GM12878 (cell line): Measurements from ENCODE around the gene GP9. TPM values are rescaled to one million over a fixed set of nuclear protein-coding genes. Genes with fewer than 3 reads are reported as not detected.

Experiments
- ATAC-seq: fragments of 200-7000 bp; cut with Tn5 transposase; 3 replicates; pipeline ENCODE4 v1.9.1; 2020; ENCODE audit warnings: mild to moderate bottlenecking, moderate library complexity
- BruUV-seq: library from RNA; stranded (reverse); fragments of 400-500 nt; replicated peaks from 2 replicates; lab custom pipeline; 2021; lab: Mats Ljungman, UMichigan
- CTCF ChIA-PET: fragments of 300-600 bp; sonication (Branson Sonifier 250); formaldehyde crosslinking; extraction: SDS; loops from one replicate; lab custom pipeline; 2021; ENCODE audit warnings: inconsistent platforms; lab: Yijun Ruan, JAX
- POLR2A ChIA-PET: fragments of 350-600 bp; formaldehyde crosslinking; extraction: SDS; loops from one replicate; lab custom pipeline; 2021; ENCODE audit warnings: inconsistent platforms; lab: Charles Lee
- RAD21 ChIA-PET: fragments of 300-600 bp; sonication (Branson Sonifier 250); formaldehyde crosslinking; loops from one replicate; lab custom pipeline; 2023; ENCODE audit warnings: antibody characterized with exemption; ENCODE audit not compliant: unreplicated experiment; lab: Charles Lee
- SMC1A ChIA-PET: fragments of 300-600 bp; sonication (Branson Sonifier 250); formaldehyde crosslinking; loops from one replicate; lab custom pipeline; 2023; ENCODE audit not compliant: unreplicated experiment, uncharacterized antibody; lab: Charles Lee
- DNase-seq: peaks from one replicate; pipeline ENCODE4 v3.0.0-alpha.2; 2011; ENCODE audit warnings: low read depth, low spot score
- FAIRE-seq: peaks from 3 replicates; lab custom pipeline; 2011; peaks lifted over from hg19 to GRCh38; lab: Jason Lieb, UNC
- H2AFZ ChIP-seq: 2 replicates; pipeline ENCODE4 v1.6.0; 2011; ENCODE audit warnings: low read depth, low read length, control low read depth; ENCODE audit not compliant: control insufficient read depth
- H3K27ac ChIP-seq: 2 replicates; pipeline ENCODE4 v1.5.1; 2011; ENCODE audit warnings: control low read depth; ENCODE audit not compliant: control insufficient read depth, insufficient read depth
- H3K27me3 ChIP-seq, 2 experiments: replicated peaks in 1 of 2; 2 replicates each; pipeline versions ENCODE4 v1.6.0 to v1.6.1; 2011; ENCODE audit warnings: low read length in 1 of 2; ENCODE audit not compliant: control insufficient read depth in 2 of 2, insufficient read depth in 2 of 2
- H3K36me3 ChIP-seq, 2 experiments: 2 replicates each; pipeline ENCODE4 v1.5.1; 2011; ENCODE audit warnings: low read length in 1 of 2; ENCODE audit not compliant: control insufficient read depth in 2 of 2, insufficient read depth in 2 of 2
- H3K4me1 ChIP-seq: 2 replicates; pipeline ENCODE4 v1.6.1; 2011; ENCODE audit warnings: mild to moderate bottlenecking, low read length, moderate library complexity, mixed read lengths; ENCODE audit not compliant: control insufficient read depth, insufficient read depth
- H3K4me2 ChIP-seq: 2 replicates; pipeline ENCODE4 v1.6.0; 2011; ENCODE audit warnings: control low read depth; ENCODE audit not compliant: control insufficient read depth, insufficient read depth
- H3K4me3 ChIP-seq: fragments of 200-600 bp; sonication (generic); 2 replicates; pipeline ENCODE4 v1.5.1; 2016
- H3K79me2 ChIP-seq: 2 replicates; pipeline ENCODE4 v1.6.0; 2011; ENCODE audit warnings: low read length; ENCODE audit not compliant: control insufficient read depth, insufficient read depth
- H3K9ac ChIP-seq: 2 replicates; pipeline ENCODE4 v1.8.0; 2011; ENCODE audit warnings: low read length, control low read depth, mixed read lengths; ENCODE audit not compliant: control insufficient read depth, insufficient read depth
- H3K9me3 ChIP-seq: replicated peaks from 3 replicates; pipeline ENCODE4 v1.5.1; 2011; ENCODE audit warnings: mild to moderate bottlenecking, low read length; ENCODE audit not compliant: control insufficient read depth, insufficient read depth
- H4K20me1 ChIP-seq: 2 replicates; pipeline ENCODE4 v1.6.0; 2011; ENCODE audit not compliant: control insufficient read depth, insufficient read depth
- CHD2 ChIP-seq: IDR thresholded peaks from 2 replicates; pipeline ENCODE4 v1.6.1; 2011; ENCODE audit warnings: low read depth, low read length, improper control_type of control experiment, borderline replicate concordance
- JUNB ChIP-seq: IDR thresholded peaks from 2 replicates; pipeline ENCODE4 v1.6.1; 2016; ENCODE audit warnings: antibody characterized with exemption, mild to moderate bottlenecking
- KDM1A ChIP-seq: fragments of 200-600 bp; sonication (generic); IDR thresholded peaks from 2 replicates; pipeline ENCODE4 v1.6.1; 2016; ENCODE audit warnings: borderline replicate concordance
- KLF5 ChIP-seq: fragments of 450-650 bp; IDR thresholded peaks from 2 replicates; pipeline ENCODE4 v1.6.1; 2014; ENCODE audit warnings: mild to moderate bottlenecking; ENCODE audit not compliant: partially characterized antibody
- LARP7 ChIP-seq: fragments of 450-650 bp; IDR thresholded peaks from 2 replicates; pipeline ENCODE4 v1.6.1; 2017; ENCODE audit warnings: mild to moderate bottlenecking
- MYC ChIP-seq: IDR thresholded peaks from 2 replicates; pipeline ENCODE4 v1.6.1; 2011; ENCODE audit warnings: mild to moderate bottlenecking, low read length, moderate library complexity, inconsistent platforms; ENCODE audit not compliant: insufficient read depth, insufficient replicate concordance, insufficient read length, severe bottlenecking
- PAX8 ChIP-seq: fragments of 450-650 bp; IDR thresholded peaks from 2 replicates; pipeline ENCODE4 v1.6.1; 2017; ENCODE audit warnings: mild to moderate bottlenecking, moderate library complexity
- PKNOX1 ChIP-seq: fragments of 450-650 bp; IDR thresholded peaks from 2 replicates; pipeline ENCODE4 v1.6.1; 2016; ENCODE audit warnings: mild to moderate bottlenecking
- YY1 ChIP-seq: IDR thresholded peaks from 2 replicates; pipeline ENCODE4 v1.6.1; 2011; ENCODE audit warnings: low read depth, mild to moderate bottlenecking, low read length
- WGBS: methylation state at CpG from one replicate; pipeline ENCODE4 v1.1.6; 2016; ENCODE audit warnings: low lambda C conversion rate; ENCODE audit not compliant: insufficient replicate concordance, insufficient coverage; ENCODE audit errors: missing lambda C conversion rate; 5-methylcytosine and 5-hydroxymethylcytosine counted together
- in situ Hi-C: fragments of 300-500 bp; cut with MboI; formaldehyde crosslinking; loops from 9 replicates; pipeline ENCODE4 v1.14.3; 2018; ENCODE audit warnings: mixed read lengths
- intact Hi-C: fragments of 100-400 bp; cut with micrococcal nuclease; formaldehyde crosslinking; loops from one replicate; pipeline ENCODE4 v1.14.2; 2022; ENCODE audit not compliant: unreplicated experiment
- polyA plus RNA-seq, 11 experiments: library from polyadenylated mRNA; depleted of rRNA in 4 of 11; unstranded in 6 of 11; stranded (reverse) in 5 of 11; fragments of >200 nt; fragmentation: Nextera tagmentation in 4 of 11; fragmentation: Illumina TruSeq in 1 of 11; extraction: Ambion mirVana in 4 of 11; extraction: Trizol in 1 of 11; gene quantifications; 1 replicate in 1 of 11; 2 replicates in 10 of 11; pipeline versions ENCODE4 v1.2.1 to v1.2.3, GENCODE V29; 2011 to 2016; ENCODE audit warnings: inconsistent platforms in 2 of 11, missing spikeins in 2 of 11, low read depth in 1 of 11
- total RNA-seq, 4 experiments: library from RNA; depleted of rRNA in 3 of 4; stranded (reverse); fragments of >200 nt in 3 of 4; fragmentation: Illumina TruSeq in 1 of 4; extraction: Trizol in 1 of 4; gene quantifications; 2 replicates each; pipeline versions ENCODE4 v1.2.1 to v1.2.3, GENCODE V29; 2013 to 2021

GP9 gene
- total and polyA plus RNA-seq, 10 of the 15 experiments (the other 5 are each of a cell fraction or from before 2014, with no cell fraction given) = 0.15 TPM; not detected in 9

GRCh38 chr3:129030611-129031010, 30.0 kb upstream of the GP9 start:
- FAIRE-seq (no peak), DNase-seq (no peak), ATAC-seq (no peak)
- no peaks in the 10 kb centered on the region; the same call in 2 of the 3 replicates for H3K9me3 ChIP-seq
- H3K4me2 ChIP-seq = no peak overlapping the region
- H3K4me1 ChIP-seq = peaks cover 5% of the 10 kb centered on the region
- H3K36me3 ChIP-seq = no peaks in the 10 kb centered on the region
- CTCF ChIA-PET = interaction anchor here (0.9 to 2.0 kb wide), 4 partner anchors 14 to 215 kb away, joined by 6 to 10 read pairs (median 6); no protein-coding TSS in a partner anchor
- H4K20me1 ChIP-seq = no peaks in the 10 kb centered on the region
- no peak overlapping the region for H3K27ac ChIP-seq
- no peaks in the 10 kb centered on the region; a peak in 1 of 4 replicates for H3K27me3 ChIP-seq
- in situ Hi-C loops = no loop called here
- H3K9ac ChIP-seq = no peak overlapping the region
- H2AFZ ChIP-seq = no peak overlapping the region
- no TSS peak for BruUV-seq
- no peak for TF ChIP-seq PAX8
- TF ChIP-seq LARP7 = no peak
- no peak for TF ChIP-seq YY1
- no peak for TF ChIP-seq KDM1A
- no peak for TF ChIP-seq KLF5
- TF ChIP-seq CHD2 = no peak
- TF ChIP-seq MYC = no peak
- no peak for TF ChIP-seq JUNB
- no peak for TF ChIP-seq PKNOX1
- H3K4me3 ChIP-seq = no peak overlapping the region
- 62% methylated on average over 3 of the region's 4 CpGs for WGBS
- SMC1A ChIA-PET = interaction anchor here (0.7 to 1.2 kb wide), 4 partner anchors 9 to 166 kb away, joined by 3 to 4 read pairs (median 3); no protein-coding TSS in a partner anchor
- POLR2A ChIA-PET = no interaction called here
- RAD21 ChIA-PET = interaction anchor here (2.0 kb wide), 1 partner anchor 23 kb away, joined by 6 read pairs; no protein-coding TSS in a partner anchor
- intact Hi-C loops = no loop called here
- no peaks in the 10 kb centered on the region for H3K79me2 ChIP-seq
